GM18502 (cell line): ENCODE data around the gene CLN5.
A peak's percentile ranks its signal among the peaks of the same experiment; 100 is the strongest.
"Not testable (repeated sequence)": the region's sequence is repeated elsewhere in the genome, so short reads cannot be mapped to it uniquely, and the experiment has no call there.

Experiments used
- ATAC-seq: cut with Tn5 transposase; IDR thresholded peaks from one replicate; pipeline ENCODE4 v1.9.1; 2021; ENCODE audit warnings: mild to moderate bottlenecking; ENCODE audit not compliant: unreplicated experiment, poor library complexity

CLN5 gene

GRCh38 chr13:76974618-76974975 is 17.3 kb upstream of the CLN5 start:
- no peak for ATAC-seq

GRCh38 chr13:76975863-76976262 is 16.0 kb upstream of the CLN5 start:
- ATAC-seq, result no peak

- no peak for ATAC-seq
Measured at GRCh38 chr13:76976490-76976889, 15.4 kb upstream of the CLN5 start.

GRCh38 chr13:76976929-76977328 is 15.0 kb upstream of the CLN5 start:
- ATAC-seq, result no peak

GRCh38 chr13:76980075-76980718 is 11.7 kb upstream of the CLN5 start:
- ATAC-seq, result peak; percentile 99

- no peak for ATAC-seq
Measured at GRCh38 chr13:76982061-76982460, 9.8 kb upstream of the CLN5 start.

- ATAC-seq, result no peak
Measured at GRCh38 chr13:76983676-76984075, 8.2 kb upstream of the CLN5 start.

- peak; percentile 72 for ATAC-seq
Measured at GRCh38 chr13:76991432-76991795, 467 bp upstream of the CLN5 start.

GRCh38 chr13:76992548-76993001 is 694 bp downstream of the CLN5 start:
- ATAC-seq, result no peak

- no peak for ATAC-seq
Measured at GRCh38 chr13:76993021-76993420, 1.1 kb downstream of the CLN5 start.

GRCh38 chr13:76993473-76993872 is 1.6 kb downstream of the CLN5 start:
- no peak for ATAC-seq

GRCh38 chr13:76994281-76994680 is 2.4 kb downstream of the CLN5 start:
- no peak for ATAC-seq

GRCh38 chr13:77000475-77000874 is 8.6 kb downstream of the CLN5 start:
- ATAC-seq, result no peak

- no peak for ATAC-seq
Measured at GRCh38 chr13:77001540-77001939, 9.7 kb downstream of the CLN5 start.

- ATAC-seq, result no peak
Measured at GRCh38 chr13:77001963-77002587, 10.2 kb downstream of the CLN5 start.

GRCh38 chr13:77002590-77003190 is 10.8 kb downstream of the CLN5 start:
- ATAC-seq, result no peak

- not testable (repeated sequence) for ATAC-seq
Measured at GRCh38 chr13:77008337-77008736, 16.5 kb downstream of the CLN5 start.

- peak; percentile 58 for ATAC-seq
Measured at GRCh38 chr13:77009011-77009410, 17.1 kb downstream of the CLN5 start.

GRCh38 chr13:77009719-77010118 is 17.8 kb downstream of the CLN5 start:
- ATAC-seq, result not testable (repeated sequence)

GRCh38 chr13:77013853-77014542 is 22.1 kb downstream of the CLN5 start:
- no peak for ATAC-seq
